ENCODE measurements around the gene HGFAC.

HGFAC gene

GRCh38 chr4:3471886-3472285 is 30.1 kb downstream of the HGFAC start:
- no peaks in the 10 kb centered on the region for H3K79me2 ChIP-seq
- H3K9ac ChIP-seq: no peak overlapping the region
- H3K4me2 ChIP-seq (ENCODE audit: low read length): no peak overlapping the region
- H3K4me1 ChIP-seq: no peaks in the 10 kb centered on the region
- no peak overlapping the region for H3K27ac ChIP-seq
- H3K27me3 ChIP-seq (ENCODE audit: control insufficient read depth, insufficient read depth, low read length): no peaks in the 10 kb centered on the region
- TF ChIP-seq, protein P1, sequence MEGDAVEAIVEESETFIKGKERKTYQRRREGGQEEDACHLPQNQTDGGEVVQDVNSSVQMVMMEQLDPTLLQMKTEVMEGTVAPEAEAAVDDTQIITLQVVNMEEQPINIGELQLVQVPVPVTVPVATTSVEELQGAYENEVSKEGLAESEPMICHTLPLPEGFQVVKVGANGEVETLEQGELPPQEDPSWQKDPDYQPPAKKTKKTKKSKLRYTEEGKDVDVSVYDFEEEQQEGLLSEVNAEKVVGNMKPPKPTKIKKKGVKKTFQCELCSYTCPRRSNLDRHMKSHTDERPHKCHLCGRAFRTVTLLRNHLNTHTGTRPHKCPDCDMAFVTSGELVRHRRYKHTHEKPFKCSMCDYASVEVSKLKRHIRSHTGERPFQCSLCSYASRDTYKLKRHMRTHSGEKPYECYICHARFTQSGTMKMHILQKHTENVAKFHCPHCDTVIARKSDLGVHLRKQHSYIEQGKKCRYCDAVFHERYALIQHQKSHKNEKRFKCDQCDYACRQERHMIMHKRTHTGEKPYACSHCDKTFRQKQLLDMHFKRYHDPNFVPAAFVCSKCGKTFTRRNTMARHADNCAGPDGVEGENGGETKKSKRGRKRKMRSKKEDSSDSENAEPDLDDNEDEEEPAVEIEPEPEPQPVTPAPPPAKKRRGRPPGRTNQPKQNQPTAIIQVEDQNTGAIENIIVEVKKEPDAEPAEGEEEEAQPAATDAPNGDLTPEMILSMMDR (IDR thresholded peaks at IDR 0.05): no peak
- no peaks in the 10 kb centered on the region for H3K9me3 ChIP-seq (ENCODE audit: control insufficient read depth, low read length)
- H3K4me3 ChIP-seq (ENCODE audit: low read depth, low read length): no peak overlapping the region
- no peak overlapping the region for H2AFZ ChIP-seq
- H3K36me3 ChIP-seq (ENCODE audit: control insufficient read depth, insufficient read depth, low read length): no peaks in the 10 kb centered on the region

DNA sequence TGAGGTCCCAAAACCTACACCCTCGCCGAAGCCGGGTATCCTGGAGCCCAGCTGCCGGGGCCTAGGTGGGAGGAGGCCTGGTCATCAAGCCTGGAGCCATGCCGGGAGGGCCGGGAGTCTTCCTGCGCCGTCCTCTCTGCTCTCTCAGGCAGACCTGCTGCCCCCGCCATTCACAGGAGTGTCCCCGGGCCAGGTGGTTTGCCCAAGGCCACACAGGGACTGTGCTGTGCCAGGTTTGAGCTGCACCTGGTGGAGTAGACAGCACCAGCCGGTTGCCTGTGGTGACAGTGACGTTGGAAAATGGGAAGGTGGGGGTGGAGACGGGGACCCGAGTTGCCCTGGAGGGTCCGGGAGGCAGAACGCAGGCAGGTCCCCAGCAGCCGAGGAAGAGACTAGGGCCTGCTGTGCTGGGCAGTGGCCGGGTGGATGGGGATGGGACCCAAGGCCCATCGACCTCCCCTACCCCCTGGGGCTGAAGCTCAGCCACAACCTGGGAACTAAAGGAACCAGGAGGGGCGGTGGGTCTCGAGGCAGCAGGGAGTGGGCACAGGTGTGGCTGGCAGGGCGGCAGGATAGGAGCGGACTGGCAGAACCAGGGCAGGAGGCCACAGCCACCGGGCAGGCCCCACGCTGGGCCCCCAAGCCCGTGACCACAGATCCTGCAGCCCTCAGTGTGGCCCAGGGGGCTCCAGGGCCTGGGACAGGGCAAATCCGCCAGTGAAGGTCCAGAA is 30.8 kb downstream of the HGFAC start:
- H3K27ac ChIP-seq: peak overlapping the region; percentile 8
- H3K9me3 ChIP-seq (ENCODE audit: control insufficient read depth, low read length): no peaks in the 10 kb centered on the region
- no peaks in the 10 kb centered on the region for H3K27me3 ChIP-seq (ENCODE audit: control insufficient read depth, insufficient read depth, low read length)
- no peaks in the 10 kb centered on the region for H3K36me3 ChIP-seq (ENCODE audit: control insufficient read depth, insufficient read depth, low read length)
- H3K9ac ChIP-seq: no peak overlapping the region
- H2AFZ ChIP-seq: no peak overlapping the region
- no peaks in the 10 kb centered on the region for H3K79me2 ChIP-seq
- H3K4me3 ChIP-seq (ENCODE audit: low read depth, low read length): no peak overlapping the region
- no peak overlapping the region for H3K4me2 ChIP-seq (ENCODE audit: low read length)
- TF ChIP-seq, protein P1 (IDR thresholded peaks at IDR 0.05): no peak
- no peaks in the 10 kb centered on the region for H3K4me1 ChIP-seq

DNA sequence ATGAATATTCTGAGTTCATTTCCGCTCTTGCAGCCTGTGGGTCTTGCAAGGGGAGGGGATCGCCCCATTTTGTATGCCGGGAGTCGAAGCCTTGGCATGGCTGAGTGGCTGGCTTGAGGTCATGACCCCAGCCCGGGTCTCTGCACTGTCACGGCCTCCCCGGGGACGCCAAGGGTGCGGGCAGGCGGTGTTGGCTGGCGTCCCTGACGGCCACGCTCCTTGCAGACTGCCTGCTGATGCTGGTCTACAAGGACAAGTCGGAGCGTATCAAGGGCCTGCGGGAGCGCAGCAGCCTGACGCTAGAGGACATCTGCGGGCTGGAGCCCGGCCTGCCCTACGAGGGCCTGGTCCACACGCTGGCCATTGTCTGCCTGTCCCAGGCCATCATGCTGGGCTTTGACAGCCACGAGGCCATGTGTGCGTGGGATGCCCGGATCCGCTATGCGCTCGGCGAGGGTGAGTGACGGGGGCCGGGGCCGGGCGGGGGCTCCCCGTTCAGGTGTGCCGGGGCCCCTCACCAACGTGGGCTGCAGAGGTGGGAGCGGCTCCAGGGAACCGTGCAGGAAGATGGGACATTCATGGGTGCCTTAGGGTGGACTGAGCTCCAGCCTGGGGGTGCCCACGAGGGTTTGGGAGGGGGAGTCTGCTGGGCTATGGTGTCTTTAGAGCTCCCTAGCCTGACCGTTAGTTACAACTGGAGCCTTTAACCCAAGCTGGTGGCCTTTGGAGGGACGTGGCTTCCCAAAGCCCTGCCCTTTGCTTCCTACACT is 31.6 kb downstream of the HGFAC start:
- Histone ChIP-seq H3K79me2 (no peaks in the 10 kb centered on the region), H3K9me3 (ENCODE audit: control insufficient read depth, low read length) (no peaks in the 10 kb centered on the region), H3K4me3 (ENCODE audit: low read depth, low read length) (no peak overlapping the region), H2AFZ (peak overlapping the region; percentile 38), H3K36me3 (ENCODE audit: control insufficient read depth, insufficient read depth, low read length) (no peaks in the 10 kb centered on the region), H3K27me3 (ENCODE audit: control insufficient read depth, insufficient read depth, low read length) (no peaks in the 10 kb centered on the region), H3K4me2 (ENCODE audit: low read length) (no peak overlapping the region), H3K4me1 (no peaks in the 10 kb centered on the region), H3K9ac (no peak overlapping the region), H3K27ac (peak overlapping the region; percentile 8)
- TF ChIP-seq, protein P1 (IDR thresholded peaks at IDR 0.05): no peak

GRCh38 chr4:3473996-3474765 is 32.4 kb downstream of the HGFAC start:
- Histone ChIP-seq H3K4me2 (ENCODE audit: low read length) (no peak overlapping the region), H3K4me1 (no peaks in the 10 kb centered on the region), H3K27ac (no peak overlapping the region)

More at GRCh38 chr4:3473996-3474765, 32.4 kb downstream of the HGFAC start:
- no peaks in the 10 kb centered on the region for H3K79me2 ChIP-seq
- no peaks in the 10 kb centered on the region for H3K27me3 ChIP-seq (ENCODE audit: control insufficient read depth, insufficient read depth, low read length)
- H3K36me3 ChIP-seq (ENCODE audit: control insufficient read depth, insufficient read depth, low read length): no peaks in the 10 kb centered on the region
- H3K4me3 ChIP-seq (ENCODE audit: low read depth, low read length): no peak overlapping the region
- TF ChIP-seq, protein P1 (IDR thresholded peaks at IDR 0.05): no peak
- H3K9ac ChIP-seq: no peak overlapping the region
- H3K9me3 ChIP-seq (ENCODE audit: control insufficient read depth, low read length): no peaks in the 10 kb centered on the region
- no peak overlapping the region for H2AFZ ChIP-seq

Data from parathyroid adenoma (tissue), 2 donors.